D721Med (cell line): ENCODE data around the gene TARS1.

Experiments
- DNase-seq: peaks from one replicate; pipeline ENCODE4 v3.0.0; 2011; ENCODE audit warnings: low spot score; ENCODE audit not compliant: insufficient read length
- FAIRE-seq: peaks from 2 replicates; lab custom pipeline; 2011; peaks lifted over from hg19 to GRCh38; lab: Jason Lieb, UNC
- TF ChIP-seq, protein P1 (sequence below): IDR thresholded peaks from 2 replicates; pipeline ENCODE4 v1.5.1; 2012; ENCODE audit warnings: mild to moderate bottlenecking, control low read depth; ENCODE audit not compliant: insufficient read depth; ENCODE audit errors: missing control alignments

Gene TARS1

DNA sequence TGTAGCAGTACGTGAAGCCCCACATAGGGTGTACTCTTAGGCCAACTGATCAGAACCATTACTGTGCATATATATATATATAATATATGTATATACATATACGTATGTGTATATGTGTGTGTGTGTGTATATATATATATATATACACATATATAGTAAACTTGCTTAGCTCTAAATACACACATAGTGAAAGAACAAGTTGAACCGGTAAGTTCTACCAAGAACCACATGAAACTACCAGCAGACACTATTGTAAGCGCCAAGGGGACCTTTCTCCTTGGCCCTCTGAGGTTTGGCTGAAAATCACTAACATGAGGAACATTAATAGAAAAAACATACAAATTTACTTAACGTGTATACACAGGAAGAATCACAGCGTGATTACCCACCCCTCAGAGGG lies 1.8 kb upstream of the TARS1 start:
- FAIRE-seq (no peak), DNase-seq (no peak)
- TF ChIP-seq, protein P1, sequence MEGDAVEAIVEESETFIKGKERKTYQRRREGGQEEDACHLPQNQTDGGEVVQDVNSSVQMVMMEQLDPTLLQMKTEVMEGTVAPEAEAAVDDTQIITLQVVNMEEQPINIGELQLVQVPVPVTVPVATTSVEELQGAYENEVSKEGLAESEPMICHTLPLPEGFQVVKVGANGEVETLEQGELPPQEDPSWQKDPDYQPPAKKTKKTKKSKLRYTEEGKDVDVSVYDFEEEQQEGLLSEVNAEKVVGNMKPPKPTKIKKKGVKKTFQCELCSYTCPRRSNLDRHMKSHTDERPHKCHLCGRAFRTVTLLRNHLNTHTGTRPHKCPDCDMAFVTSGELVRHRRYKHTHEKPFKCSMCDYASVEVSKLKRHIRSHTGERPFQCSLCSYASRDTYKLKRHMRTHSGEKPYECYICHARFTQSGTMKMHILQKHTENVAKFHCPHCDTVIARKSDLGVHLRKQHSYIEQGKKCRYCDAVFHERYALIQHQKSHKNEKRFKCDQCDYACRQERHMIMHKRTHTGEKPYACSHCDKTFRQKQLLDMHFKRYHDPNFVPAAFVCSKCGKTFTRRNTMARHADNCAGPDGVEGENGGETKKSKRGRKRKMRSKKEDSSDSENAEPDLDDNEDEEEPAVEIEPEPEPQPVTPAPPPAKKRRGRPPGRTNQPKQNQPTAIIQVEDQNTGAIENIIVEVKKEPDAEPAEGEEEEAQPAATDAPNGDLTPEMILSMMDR = no peak

DNA sequence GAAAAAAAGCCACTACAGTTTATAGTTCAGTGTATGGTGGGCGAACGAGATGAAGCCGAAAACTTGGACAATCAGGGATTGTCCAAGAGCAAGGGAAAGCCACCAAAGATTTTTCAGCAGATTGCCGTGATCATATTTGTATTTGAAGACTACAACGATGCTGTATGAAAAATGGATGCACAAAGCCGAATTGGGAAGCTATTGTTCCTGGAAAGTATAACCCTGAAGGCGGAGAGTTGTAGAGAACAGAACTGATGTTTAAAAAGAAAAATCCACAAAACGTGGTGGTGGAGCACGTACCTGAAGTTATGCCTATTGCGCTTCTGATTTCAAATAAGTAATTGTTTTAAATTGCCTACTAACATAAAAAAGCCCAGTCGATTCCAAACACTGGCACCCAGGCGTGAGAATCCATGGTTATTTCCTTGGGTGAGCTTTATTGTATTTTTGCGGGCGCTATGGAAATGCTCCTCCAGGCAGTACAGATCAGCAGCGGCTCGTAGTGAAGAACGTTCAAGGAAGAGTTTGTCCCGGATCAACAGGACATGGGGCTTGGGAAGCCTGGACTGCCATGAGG lies 772 bp upstream of the TARS1 start:
- no peak for FAIRE-seq
- DNase-seq = no peak
- TF ChIP-seq, protein P1 = no peak

DNA sequence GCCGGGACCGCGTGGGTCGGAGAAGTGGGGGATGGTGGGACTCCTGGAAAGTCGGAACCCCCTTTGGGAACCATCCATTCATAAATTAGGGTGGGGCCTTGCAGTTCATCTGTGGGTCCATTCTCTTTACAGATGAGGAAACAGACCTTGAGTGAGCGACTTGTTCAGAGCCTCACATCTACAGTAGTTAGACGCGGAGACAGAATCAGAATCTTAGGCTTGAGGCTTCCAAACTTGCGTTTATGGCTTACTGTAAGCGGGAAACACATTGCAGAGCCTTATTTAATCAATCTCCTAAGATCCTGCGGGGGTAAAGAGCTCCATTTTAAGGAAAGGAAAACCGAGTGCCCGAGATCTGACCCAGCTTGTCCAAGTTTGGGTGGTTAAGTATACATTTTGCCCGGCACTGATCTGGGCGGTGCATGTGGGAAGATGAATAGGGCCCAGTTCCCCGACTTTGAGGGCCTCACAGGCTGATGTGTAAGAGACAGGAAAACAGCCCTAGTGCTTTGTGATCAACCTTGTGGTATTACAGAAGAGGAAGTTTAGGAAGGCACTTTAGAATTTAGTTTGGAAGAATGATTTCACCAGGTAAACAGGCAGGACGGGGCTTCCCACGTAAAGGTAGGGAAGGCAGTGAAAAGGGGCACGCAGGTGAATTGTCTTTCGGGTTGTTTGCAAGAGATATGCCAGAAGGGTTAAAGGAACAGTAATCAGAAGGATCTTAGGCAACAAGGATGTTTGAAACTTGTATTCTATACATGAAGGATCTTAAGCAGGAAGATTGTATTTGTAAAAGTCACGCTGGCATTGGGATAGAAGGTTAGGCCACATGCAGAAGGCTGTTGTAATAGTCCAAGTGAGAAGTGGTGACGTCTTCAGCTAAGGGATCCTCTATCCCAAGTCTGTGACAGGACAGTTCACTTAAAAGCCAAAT lies 744 bp downstream of the TARS1 start:
- DNase-seq (no peak), FAIRE-seq (no peak)
- TF ChIP-seq, protein P1 = no peak

DNA sequence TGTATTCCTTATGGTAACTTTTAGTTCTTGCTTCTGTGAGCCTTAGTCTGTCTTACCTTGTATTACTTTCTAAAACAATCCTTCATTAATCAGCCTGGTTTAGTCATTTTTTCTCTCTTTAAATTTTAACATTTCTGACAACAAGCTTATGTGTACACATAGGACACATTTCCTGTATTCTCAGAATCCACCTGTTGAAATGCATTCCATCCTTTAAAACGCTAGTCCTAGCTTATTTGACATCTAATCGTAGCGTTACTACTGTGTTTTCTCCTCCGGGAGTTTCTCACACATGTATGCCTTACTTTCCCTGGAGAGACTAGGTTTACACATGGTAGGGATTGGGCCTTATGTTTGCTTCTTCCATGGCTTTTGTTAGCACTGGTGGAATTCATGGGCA lies 3.8 kb downstream of the TARS1 start:
- TF ChIP-seq, protein P1 = no peak
- DNase-seq (no peak), FAIRE-seq (no peak)

DNA sequence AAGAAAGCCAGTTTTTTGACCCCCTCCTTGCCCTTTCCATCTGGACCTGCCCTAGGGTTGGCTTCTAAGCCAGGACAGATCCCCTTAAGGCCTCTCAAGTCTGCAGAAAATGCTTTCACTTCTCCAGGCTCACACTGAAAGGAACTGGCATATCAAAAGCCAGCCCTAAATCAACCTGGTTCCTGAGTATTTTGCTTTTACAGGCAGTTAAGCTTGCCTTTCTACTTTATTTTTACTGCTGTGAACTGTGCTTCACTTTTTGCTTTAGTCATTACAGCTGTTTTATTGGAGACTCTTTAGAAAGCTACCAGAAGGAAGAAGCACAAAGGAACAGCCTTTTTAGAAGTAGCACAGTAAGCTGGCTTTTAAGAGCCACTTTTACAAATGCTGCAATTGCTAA lies 5.0 kb downstream of the TARS1 start:
- DNase-seq (no peak), FAIRE-seq (no peak)
- TF ChIP-seq, protein P1 = no peak

DNA sequence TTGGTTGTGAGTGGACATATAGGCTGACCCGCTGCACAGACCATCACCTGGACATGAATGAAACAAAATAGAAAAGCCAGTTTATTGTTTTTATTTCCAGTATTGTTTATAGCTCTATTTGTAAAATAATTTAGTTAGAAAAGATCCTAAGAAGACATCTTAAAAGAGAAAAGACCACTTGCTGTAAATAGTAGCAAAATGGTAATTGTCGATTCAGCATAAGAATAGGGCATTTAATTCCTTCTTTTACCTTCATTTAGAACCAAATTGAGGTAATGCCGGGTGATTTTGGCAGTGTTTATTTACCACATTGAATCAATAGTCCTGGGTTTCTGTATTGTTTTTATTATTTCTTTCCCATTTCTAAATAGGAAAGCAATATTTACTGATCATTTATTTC lies 7.4 kb downstream of the TARS1 start:
- no peak for DNase-seq
- FAIRE-seq = no peak
- TF ChIP-seq, protein P1 = no peak

DNA sequence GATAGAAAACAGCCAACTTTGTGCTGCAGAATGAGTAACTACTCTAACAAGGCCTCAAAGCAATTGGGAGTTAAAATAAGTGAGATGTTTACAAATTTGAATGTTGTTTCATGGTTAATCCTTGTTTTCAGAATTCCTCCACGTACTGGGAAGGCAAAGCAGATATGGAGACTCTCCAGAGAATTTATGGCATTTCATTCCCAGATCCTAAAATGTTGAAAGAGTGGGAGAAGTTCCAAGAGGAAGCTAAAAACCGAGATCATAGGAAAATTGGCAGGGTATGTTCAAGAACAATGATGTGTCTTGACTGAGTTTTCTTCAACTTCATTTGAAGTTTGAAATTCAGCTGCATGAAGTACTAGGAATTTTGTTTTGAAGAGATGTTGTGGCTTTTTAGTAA lies 16.4 kb downstream of the TARS1 start:
- TF ChIP-seq, protein P1 = no peak
- DNase-seq (no peak), FAIRE-seq (no peak)
